Hepatocyte (in vitro differentiated cells): Measurements from ENCODE around the gene SLC6A11.

Experiments
- CTCF ChIP-seq: fragments of 200-600 bp; sonication (generic); IDR thresholded peaks from 2 replicates; pipeline ENCODE4 v1.5.1; 2016; ENCODE audit warnings: antibody characterized with exemption, mild to moderate bottlenecking; ENCODE audit not compliant: poor library complexity
- EZH2 ChIP-seq: fragments of 200-600 bp; sonication (generic); IDR thresholded peaks from 2 replicates; pipeline ENCODE4 v1.6.1; 2016; ENCODE audit warnings: antibody characterized with exemption, mild to moderate bottlenecking, borderline replicate concordance
- EZH2phosphoT487 ChIP-seq: fragments of 200-600 bp; sonication (generic); IDR thresholded peaks from one replicate; pipeline ENCODE4 v1.6.1; 2018; ENCODE audit warnings: antibody characterized with exemption, mild to moderate bottlenecking, low read depth, moderate library complexity; ENCODE audit not compliant: unreplicated experiment, severe bottlenecking

DNA sequence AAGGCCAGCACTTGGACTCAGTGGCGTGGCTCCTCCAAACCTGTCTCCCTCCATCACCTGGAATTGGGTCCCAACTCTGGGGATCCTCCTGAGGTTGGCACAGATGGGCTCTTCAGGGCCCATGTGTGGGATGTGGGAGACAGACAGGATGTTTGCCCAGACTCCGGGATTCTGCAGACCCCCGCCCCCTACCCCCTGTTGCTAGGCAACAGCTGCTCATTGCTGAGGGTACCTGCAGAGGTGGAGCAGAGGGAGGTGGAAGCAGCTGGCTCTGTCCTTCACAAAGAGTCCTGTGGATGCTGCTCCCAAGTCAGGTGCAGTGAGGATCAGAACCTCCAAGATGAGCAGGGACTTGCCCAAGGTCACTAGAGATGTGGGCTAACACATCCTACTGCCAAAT, 136.5 kb downstream of the SLC6A11 start:
- no peak for TF ChIP-seq CTCF
- TF ChIP-seq EZH2phosphoT487: no peak
- TF ChIP-seq EZH2: no peak
